ENCODE data around the gene CEP112.

The CEP112 gene

GRCh38 chr17:65637786-65638185, 554.1 kb downstream of the CEP112 start:
- no peak for DNase-seq (ENCODE audit: low read depth)
- no peak overlapping the region for H3K4me3 ChIP-seq (ENCODE audit: low read depth, low read length)
- no peak for TF ChIP-seq CTCF (conservative IDR thresholded peaks at IDR 0.05; ENCODE audit: low read depth, low read length)

- no peak for TF ChIP-seq CTCF (conservative IDR thresholded peaks at IDR 0.05; ENCODE audit: low read depth, low read length)
- DNase-seq (ENCODE audit: low read depth): no peak
- H3K4me3 ChIP-seq (ENCODE audit: low read depth, low read length): no peak overlapping the region
Observed at GRCh38 chr17:65634533-65634932, 557.4 kb downstream of the CEP112 start.

DNA sequence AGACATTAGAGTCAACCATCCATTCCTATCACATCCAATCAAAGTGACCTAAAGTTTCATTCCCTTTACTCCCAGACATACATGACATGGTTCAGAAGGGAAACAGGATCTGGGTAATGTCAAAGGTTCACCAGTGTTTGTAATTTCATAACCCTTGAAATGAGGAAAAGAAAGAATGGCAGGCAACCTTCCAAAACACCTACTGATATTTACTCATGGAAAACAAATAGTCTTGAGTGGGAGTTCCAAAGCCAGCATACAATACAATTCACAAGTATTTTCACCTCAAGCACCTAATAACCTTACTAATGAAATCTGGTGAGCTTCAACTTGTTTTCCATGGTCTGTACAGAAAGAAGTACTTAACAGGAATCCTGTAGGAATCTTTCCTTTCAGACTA, 557.9 kb downstream of the CEP112 start:
- peak; percentile 4 for DNase-seq (ENCODE audit: low read depth)
- TF ChIP-seq CTCF (conservative IDR thresholded peaks at IDR 0.05; ENCODE audit: low read depth, low read length): no peak

GRCh38 chr17:65633146-65633881, 558.6 kb downstream of the CEP112 start:
- no peak for DNase-seq (ENCODE audit: low read depth)
- no peak for TF ChIP-seq CTCF (conservative IDR thresholded peaks at IDR 0.05; ENCODE audit: low read depth, low read length)
- H3K4me3 ChIP-seq (ENCODE audit: low read depth, low read length): no peak overlapping the region

More for the DNA sequence above, 557.9 kb downstream of the CEP112 start:
- H3K4me3 ChIP-seq (ENCODE audit: low read depth, low read length): no peak overlapping the region

GRCh38 chr17:65630502-65630901, 561.4 kb downstream of the CEP112 start:
- no peak overlapping the region for H3K4me3 ChIP-seq (ENCODE audit: low read depth, low read length)
- TF ChIP-seq CTCF (conservative IDR thresholded peaks at IDR 0.05; ENCODE audit: low read depth, low read length): no peak
- DNase-seq (ENCODE audit: low read depth): no peak

- H3K4me3 ChIP-seq (ENCODE audit: low read depth, low read length): no peak overlapping the region
- TF ChIP-seq CTCF (conservative IDR thresholded peaks at IDR 0.05; ENCODE audit: low read depth, low read length): no peak
- DNase-seq (ENCODE audit: low read depth): peak; percentile 5
Observed at GRCh38 chr17:65629234-65629690, 562.7 kb downstream of the CEP112 start.

DNA sequence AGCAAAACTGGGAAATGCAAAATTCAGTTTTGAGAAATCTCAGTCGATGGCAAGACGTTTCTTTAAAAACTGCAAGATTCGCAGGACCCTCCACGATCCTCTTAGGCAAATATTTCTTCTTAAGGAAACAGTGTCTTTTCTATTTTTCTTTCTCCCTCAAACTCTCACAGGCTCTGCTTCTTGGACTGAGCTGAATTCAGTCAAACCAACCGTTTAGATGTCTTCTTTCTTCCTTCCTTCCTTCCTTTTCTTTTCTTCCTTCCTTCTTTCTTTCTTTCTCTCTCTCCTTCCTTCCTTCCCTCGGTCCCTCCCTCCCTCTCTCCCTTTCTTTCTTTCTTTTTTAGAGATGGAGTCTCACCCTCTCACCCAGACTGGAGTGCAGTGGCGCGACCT, 563.3 kb downstream of the CEP112 start:
- DNase-seq (ENCODE audit: low read depth): no peak
- TF ChIP-seq CTCF (conservative IDR thresholded peaks at IDR 0.05; ENCODE audit: low read depth, low read length): no peak
- peak overlapping the region; percentile 20 for H3K4me3 ChIP-seq (ENCODE audit: low read depth, low read length)
